ENCODE results near the gene RAX2. TPM values are rescaled to one million over a fixed set of nuclear protein-coding genes. Genes with fewer than 3 reads are reported as not detected.

The RAX2 gene
- total and polyA plus RNA-seq, 9 of the 15 experiments (the other 6 are each of a cell fraction or from before 2014, with no cell fraction given), result not detected

- TF ChIP-seq PHTF2 (CRISPR knock-in tag; IDR thresholded peaks at IDR 0.05), result no peak
Observed at GRCh38 chr19:3818466-3818865, 46.4 kb upstream of the RAX2 start (continued).

- ChIA-PET POLR2A (interaction anchor here (0.5 to 0.9 kb wide), 3 partner anchors 10 to 119 kb away, joined by 3 read pairs; no protein-coding TSS in a partner anchor), CTCF (ENCODE audit: low intra/inter-chr PET ratio) (no interaction called here)
- ATAC-seq, result no peak
- Histone ChIP-seq H3K4me3 (no peak overlapping the region), H3K4me2 (ENCODE audit: insufficient read depth, low read length) (no peak overlapping the region), H3K4me1 (replicated peaks in 1 of 2; ENCODE audit: control insufficient read depth in 2 of 2, insufficient read depth in 2 of 2, low read length in 2 of 2) (peaks cover 5 to 51% of the 10 kb centered on the region in 2 experiments), H3K9ac (ENCODE audit: insufficient read depth in 1 of 2, low read depth in 2 of 2, low read length in 2 of 2) (no peak overlapping the region), H3K9me3 (replicated peaks; ENCODE audit: control insufficient read depth, insufficient read depth, low read depth, low read length) (no peaks in the 10 kb centered on the region), H4K20me1 (replicated peaks; ENCODE audit: control insufficient read depth, insufficient read depth, low read length) (no peaks in the 10 kb centered on the region), H3K27ac (ENCODE audit: extremely low read depth, low read depth, low read length) (no peak overlapping the region), H3K9me1 (ENCODE audit: control insufficient read depth, insufficient read depth, low read length) (no peaks in the 10 kb centered on the region), H2AFZ (ENCODE audit: low read depth, low read length) (no peak overlapping the region), H3K79me2 (ENCODE audit: control insufficient read depth, insufficient read depth, low read length) (no peaks in the 10 kb centered on the region), H3K36me3 (ENCODE audit: control insufficient read depth, insufficient read depth, low read length) (no peaks in the 10 kb centered on the region), H3K27me3 (ENCODE audit: control insufficient read depth in 2 of 2, insufficient read depth in 2 of 2, low read length in 2 of 2) (no peaks in the 10 kb centered on the region; a peak in 1 of 5 replicates)
- BruUV-seq (replicated peaks), result no TSS peak
- FAIRE-seq, result no peak
- intact Hi-C loops (cut with micrococcal nuclease) (no loop called here), in situ Hi-C loops (cut with MboI) (no loop called here)
- 53% methylated on average over 7 of the region's 8 CpGs for WGBS (ENCODE audit: insufficient coverage, low coverage, missing lambda C conversion rate)
- DNase-seq (ENCODE audit: extremely low read depth in 1 of 4, low spot score in 3 of 4), result no peak
- TF ChIP-seq TRIM25 (IDR thresholded peaks at IDR 0.05; ENCODE audit: borderline replicate concordance), result no peak
- TF ChIP-seq MTA3 (IDR thresholded peaks at IDR 0.05; ENCODE audit: borderline replicate concordance), result no peak
- TF ChIP-seq SRF (CRISPR knock-in tag; IDR thresholded peaks at IDR 0.05), result no peak
- TF ChIP-seq PRMT5 (CRISPR knock-in tag; IDR thresholded peaks at IDR 0.05), result no peak
- TF ChIP-seq JUNB (CRISPR knock-in tag; conservative IDR thresholded peaks at IDR 0.05), result no peak
- TF ChIP-seq CBX2 (IDR thresholded peaks at IDR 0.05; ENCODE audit: insufficient read depth, low read length, poor library complexity, severe bottlenecking), result no peak
Observed at GRCh38 chr19:3817761-3818160, 45.7 kb upstream of the RAX2 start.

Measured in K562 (cell line).